GM18499 (cell line): ENCODE data around the gene FCSK.
"Not testable (repeated sequence)": the region's sequence is repeated elsewhere in the genome, so short reads cannot be mapped to it uniquely, and the experiment has no call there.

Source experiments
- ATAC-seq: cut with Tn5 transposase; IDR thresholded peaks from one replicate; pipeline ENCODE4 v1.9.1; 2021; ENCODE audit warnings: moderate number of reproducible peaks; ENCODE audit not compliant: insufficient read depth, unreplicated experiment

Gene FCSK

GRCh38 chr16:70454222-70455034 is at the start of gene FCSK:
Gene FCSK (plus strand): TSS chr16:70454595. CDS start chr16:70463191, 8,596 bp downstream.
- ATAC-seq: no peak

DNA sequence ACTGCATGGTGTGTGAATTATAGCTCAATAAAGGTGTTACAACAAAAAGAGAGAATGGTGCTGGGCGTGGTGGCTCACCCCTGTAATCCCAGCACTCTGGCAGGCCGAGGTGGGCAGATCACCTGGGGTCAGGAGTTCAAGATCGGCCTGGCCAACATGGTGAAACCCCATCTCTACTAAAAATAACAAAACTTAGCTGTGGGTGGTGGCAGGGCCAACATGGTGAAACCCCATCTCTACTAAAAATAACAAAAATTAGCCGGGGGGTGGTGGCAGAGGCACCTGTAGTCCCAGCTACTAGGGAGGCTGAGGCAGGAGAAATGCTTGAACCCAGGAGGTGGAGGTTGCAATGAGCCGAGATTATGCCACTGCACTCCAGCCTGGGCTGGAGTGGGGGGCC is 48.3 kb upstream of the FCSK start:
- ATAC-seq: not testable (repeated sequence)

DNA sequence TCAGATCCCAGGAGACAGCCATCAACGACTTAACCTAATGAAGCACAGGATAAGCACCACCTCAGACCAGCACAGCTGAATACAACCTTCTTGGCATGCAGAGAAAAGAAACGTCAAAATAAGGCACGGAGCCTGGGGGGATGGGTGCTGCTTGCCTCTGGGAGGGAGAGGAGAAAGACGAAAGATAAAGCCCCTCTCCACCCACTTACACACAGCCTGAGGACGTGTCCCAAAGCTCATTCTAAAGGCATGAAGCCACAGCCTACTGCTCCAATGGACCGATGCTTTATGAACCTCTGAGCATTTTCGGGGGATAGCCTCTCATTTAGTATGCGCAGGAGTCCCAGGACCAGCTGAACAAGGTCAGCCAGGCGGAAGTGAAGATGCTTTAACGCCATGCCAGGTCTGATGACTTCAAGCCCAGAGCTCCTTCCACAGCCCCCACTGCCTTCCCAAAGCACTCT is 46.6 kb upstream of the FCSK start:
- ATAC-seq: no peak

- no peak for ATAC-seq
Observed at GRCh38 chr16:70410734-70411133, 43.7 kb upstream of the FCSK start.

- ATAC-seq: no peak
Observed at GRCh38 chr16:70412385-70412784, 42.0 kb upstream of the FCSK start.

DNA sequence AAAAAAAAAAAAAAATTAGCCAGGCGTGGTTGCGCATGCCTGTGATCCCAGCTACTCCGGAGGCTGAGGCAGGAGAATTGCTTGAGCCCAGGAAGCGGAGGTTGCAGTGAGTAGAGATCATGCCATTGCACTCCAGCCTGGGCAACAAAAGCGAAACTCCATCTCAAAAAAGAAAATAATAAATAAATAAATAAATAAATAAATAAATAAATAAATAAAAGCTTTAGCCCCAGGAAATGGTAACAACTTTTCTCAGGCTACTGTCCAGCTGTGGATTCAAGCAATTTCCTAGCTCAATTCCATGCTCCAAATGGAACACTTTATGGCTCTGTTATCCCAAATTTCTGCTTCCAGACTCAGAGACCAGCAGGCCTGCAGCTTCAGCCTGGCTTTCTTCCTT is 40.8 kb upstream of the FCSK start:
- not testable (repeated sequence) for ATAC-seq

- no peak for ATAC-seq
Observed at GRCh38 chr16:70416748-70417616, 37.4 kb upstream of the FCSK start.

GRCh38 chr16:70417661-70418060 is 36.7 kb upstream of the FCSK start:
- ATAC-seq: no peak

GRCh38 chr16:70418274-70418992 is 36.0 kb upstream of the FCSK start:
- no peak for ATAC-seq

- no peak for ATAC-seq
Observed at GRCh38 chr16:70418993-70419318, 35.4 kb upstream of the FCSK start.

GRCh38 chr16:70419384-70420327 is 34.7 kb upstream of the FCSK start:
- ATAC-seq: no peak

DNA sequence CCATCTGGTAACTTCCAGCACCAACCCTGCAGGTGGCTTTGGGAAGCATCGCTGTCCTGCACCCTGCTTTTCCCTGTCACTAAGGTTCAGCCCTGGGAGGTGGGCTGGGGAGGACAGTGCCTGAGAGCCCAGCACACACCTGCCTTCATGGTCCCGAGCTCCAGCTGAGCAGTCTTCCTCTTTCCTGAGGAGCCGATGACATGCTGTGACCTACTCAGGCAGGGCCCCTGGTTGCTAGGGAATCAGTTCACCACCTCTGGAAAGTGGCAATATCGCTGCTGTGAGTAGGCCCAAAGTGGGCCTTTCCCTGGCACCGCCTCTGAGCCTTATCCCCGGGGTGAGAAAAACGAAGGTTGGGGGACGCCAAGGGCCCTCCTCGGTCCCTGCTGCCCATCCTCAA is 33.4 kb upstream of the FCSK start:
- no peak for ATAC-seq

DNA sequence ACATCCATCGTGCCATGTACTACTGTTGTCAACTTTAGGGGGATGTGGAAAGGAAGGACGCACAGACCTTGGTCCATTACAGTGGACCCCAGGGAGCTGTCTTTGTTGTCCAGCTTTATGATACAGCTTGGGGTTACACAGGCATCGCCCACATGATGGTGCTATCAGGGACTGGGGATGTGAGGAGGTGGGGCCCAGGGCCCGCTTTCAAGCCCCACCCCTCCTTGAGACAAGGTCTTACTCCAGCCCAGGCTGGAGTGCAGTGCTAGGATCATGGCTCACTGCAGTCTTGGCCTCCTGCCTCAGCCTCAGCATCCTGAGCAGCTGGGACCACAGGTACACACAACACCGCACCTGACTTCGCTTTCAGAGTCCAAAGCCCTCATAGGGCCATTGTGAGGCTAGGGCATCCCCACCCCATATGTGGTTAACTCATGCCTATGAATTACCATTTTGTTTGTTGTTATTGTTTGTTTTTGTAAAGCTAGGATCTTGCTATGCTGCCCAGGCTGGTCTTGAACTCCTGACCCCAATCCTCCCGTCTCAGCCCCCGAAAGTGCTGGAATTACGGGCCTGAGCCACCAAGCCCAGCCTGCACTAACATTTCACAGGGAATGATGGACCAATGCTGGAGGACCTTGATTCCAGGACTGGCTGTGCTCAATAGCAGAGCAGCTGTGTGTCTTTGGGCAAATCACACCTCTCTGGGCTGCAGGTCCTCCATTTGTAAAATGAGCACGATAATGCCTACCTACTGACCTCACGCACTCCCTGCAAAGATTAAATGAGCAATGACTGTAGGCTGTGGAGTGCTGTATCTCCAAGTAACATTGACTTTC is 32.7 kb upstream of the FCSK start:
- no peak for ATAC-seq

- ATAC-seq: no peak
Observed at GRCh38 chr16:70422543-70422942, 31.9 kb upstream of the FCSK start.

DNA sequence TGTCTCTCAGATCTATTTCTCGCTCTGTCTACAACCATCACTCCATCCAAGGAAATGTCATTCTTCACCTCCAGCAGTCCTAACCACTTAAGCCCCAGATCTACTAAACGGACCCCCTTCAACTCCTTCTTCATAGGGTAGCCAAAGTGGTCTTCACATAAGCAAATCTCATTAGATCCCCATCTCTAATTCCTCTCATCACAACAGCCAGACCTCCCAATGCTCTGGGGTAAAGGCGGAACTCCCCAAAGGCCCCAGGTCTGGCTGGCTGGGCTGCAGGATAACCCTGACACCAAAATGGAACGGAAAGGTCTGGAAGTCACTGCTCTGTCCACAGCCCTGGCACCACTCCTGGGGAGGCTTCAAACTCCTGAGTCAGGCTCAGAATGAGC is 26.6 kb upstream of the FCSK start:
- ATAC-seq: no peak

- ATAC-seq: no peak
Observed at GRCh38 chr16:70428178-70428998, 26.0 kb upstream of the FCSK start.

GRCh38 chr16:70429888-70430666 is 24.3 kb upstream of the FCSK start:
- ATAC-seq: no peak
